BJ (cell line): ENCODE measurements around the gene EHF. TPM values are rescaled to one million over a fixed set of nuclear protein-coding genes. Genes with fewer than 3 reads are reported as not detected.

Source experiments
- CTCF ChIA-PET: fragments of 350-600 bp; formaldehyde crosslinking; extraction: SDS; loops from one replicate; lab custom pipeline; 2021; ENCODE audit warnings: antibody characterized with exemption, inconsistent platforms; lab: Yijun Ruan, JAX
- POLR2A ChIA-PET: fragments of 300-600 bp; sonication (Branson Sonifier 250); formaldehyde crosslinking; extraction: SDS; loops from one replicate; lab custom pipeline; 2021; ENCODE audit warnings: antibody characterized with exemption; lab: Charles Lee
- DNase-seq: peaks from one replicate; pipeline ENCODE4 v3.0.0-alpha.2; 2011; ENCODE audit warnings: low read depth
- H3K27me3 ChIP-seq: 2 replicates; pipeline ENCODE4 v1.6.0; 2011; ENCODE audit warnings: low read length; ENCODE audit not compliant: control insufficient read depth, insufficient read depth
- H3K36me3 ChIP-seq: 2 replicates; pipeline ENCODE4 v1.5.1; 2011; ENCODE audit warnings: low read length; ENCODE audit not compliant: control insufficient read depth, insufficient read depth
- H3K4me3 ChIP-seq: 2 replicates; pipeline ENCODE4 v1.5.1; 2011; ENCODE audit warnings: low read depth, mild to moderate bottlenecking, control low read depth, low read length
- CTCF ChIP-seq: IDR thresholded peaks from 2 replicates; pipeline ENCODE4 v1.5.1; 2011; ENCODE audit warnings: low read depth, mild to moderate bottlenecking, control low read depth, inconsistent platforms, low read length, moderate library complexity; ENCODE audit not compliant: insufficient read depth
- polyA plus RNA-seq: library from polyadenylated mRNA; depleted of rRNA; stranded (reverse); fragments of >200 nt; gene quantifications from 2 replicates; pipeline ENCODE4 v1.2.3, GENCODE V29; 2011

EHF gene
- polyA plus RNA-seq, 1 experiment, result not detected

- DNase-seq, result no peak
- ChIA-PET POLR2A (interaction anchor here (0.5 kb wide), 1 partner anchor 13 kb away, joined by 3 read pairs; no protein-coding TSS in a partner anchor), CTCF (no interaction called here)
- TF ChIP-seq CTCF, result no peak
- Histone ChIP-seq H3K4me3 (no peak overlapping the region), H3K27me3 (no peaks in the 10 kb centered on the region), H3K36me3 (no peaks in the 10 kb centered on the region)
Observed at GRCh38 chr11:34631297-34631696, 10.4 kb downstream of the EHF start.

DNA sequence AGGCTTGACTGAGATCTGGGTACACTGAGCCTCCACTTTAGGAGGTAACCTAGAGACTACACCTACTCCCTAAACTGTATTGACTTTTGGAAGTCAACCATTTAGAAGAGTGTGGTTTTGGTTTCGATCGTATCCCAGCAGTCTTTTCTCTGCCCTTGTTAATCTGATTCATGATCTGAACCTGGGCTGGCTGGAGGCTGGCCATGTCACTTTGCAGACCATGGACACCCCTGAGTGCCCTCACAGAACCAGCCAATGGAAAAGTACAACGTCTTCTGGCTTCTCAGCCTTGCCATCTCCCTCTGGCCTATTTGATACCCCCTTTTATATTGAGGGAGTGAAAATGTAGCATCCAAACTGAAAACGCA is 10.8 kb downstream of the EHF start:
- TF ChIP-seq CTCF, result no peak
- no peaks in the 10 kb centered on the region for H3K27me3 ChIP-seq
- CTCF ChIA-PET, result no interaction called here
- POLR2A ChIA-PET, result interaction anchor here (0.5 kb wide), 1 partner anchor 13 kb away, joined by 3 read pairs; no protein-coding TSS in a partner anchor
- H3K4me3 ChIP-seq, result no peak overlapping the region
- DNase-seq, result no peak
- H3K36me3 ChIP-seq, result no peaks in the 10 kb centered on the region

DNA sequence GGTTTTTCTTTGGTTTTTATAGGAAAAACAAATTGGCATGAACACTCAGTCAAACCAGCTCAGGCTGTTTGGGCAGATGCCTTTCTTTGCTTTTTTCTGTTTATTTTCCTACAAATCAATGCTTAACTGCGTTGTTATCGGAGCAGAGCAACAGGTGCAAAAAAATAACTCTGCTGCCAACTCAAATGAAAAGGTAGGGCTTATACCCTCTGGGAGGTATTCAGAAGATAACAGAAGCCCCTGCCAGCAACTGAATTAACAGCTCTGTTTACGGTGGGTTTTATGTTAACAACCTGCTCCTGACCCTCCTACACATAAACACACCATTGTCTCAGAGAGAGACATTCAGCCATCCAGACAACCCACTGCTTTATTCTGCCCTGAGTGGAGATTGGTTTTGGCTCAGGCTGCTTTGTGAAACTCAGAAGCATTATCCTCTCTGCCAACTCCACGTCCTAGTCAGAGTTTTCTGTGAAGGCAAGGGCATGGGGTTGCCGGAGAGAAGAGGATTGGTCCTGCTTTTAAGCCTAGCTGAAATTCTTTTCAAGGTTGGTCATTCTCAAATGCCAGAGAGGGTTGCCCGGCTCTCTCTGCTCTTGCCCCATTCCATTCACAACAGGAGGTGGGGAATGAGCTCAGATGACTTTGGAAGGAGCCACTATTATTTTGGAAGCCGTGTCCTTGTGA is 11.4 kb downstream of the EHF start:
- Histone ChIP-seq H3K4me3 (no peak overlapping the region), H3K36me3 (no peaks in the 10 kb centered on the region), H3K27me3 (no peaks in the 10 kb centered on the region)
- no peak for TF ChIP-seq CTCF
- ChIA-PET POLR2A (no interaction called here), CTCF (interaction anchor here (0.5 kb wide), 1 partner anchor 47 kb away, joined by 3 read pairs; no protein-coding TSS in a partner anchor)
- DNase-seq, result no peak

DNA sequence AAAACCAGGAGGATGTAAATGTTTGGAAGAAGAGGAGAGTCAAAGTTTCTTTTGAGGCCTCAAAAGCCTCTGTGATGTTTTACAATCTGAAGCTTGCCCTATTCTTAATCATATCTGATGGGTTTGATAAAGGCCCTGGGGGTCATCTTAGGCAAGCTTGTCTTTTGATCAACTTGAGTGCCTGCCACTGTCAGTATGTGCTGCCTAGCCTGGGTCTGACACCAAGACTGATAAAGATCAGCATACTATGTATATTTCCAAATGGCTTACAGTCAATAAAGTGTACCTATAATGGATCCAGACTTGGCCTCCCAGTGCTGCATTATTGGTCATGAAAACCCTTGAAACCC is 12.7 kb downstream of the EHF start:
- ChIA-PET CTCF (interaction anchor here (1.0 to 1.7 kb wide), 2 partner anchors 10 to 20 kb away, joined by 3 read pairs; no protein-coding TSS in a partner anchor), POLR2A (no interaction called here)
- no peak overlapping the region for H3K4me3 ChIP-seq
- DNase-seq, result no peak
- no peak for TF ChIP-seq CTCF
- no peaks in the 10 kb centered on the region for H3K27me3 ChIP-seq
- no peaks in the 10 kb centered on the region for H3K36me3 ChIP-seq

DNA sequence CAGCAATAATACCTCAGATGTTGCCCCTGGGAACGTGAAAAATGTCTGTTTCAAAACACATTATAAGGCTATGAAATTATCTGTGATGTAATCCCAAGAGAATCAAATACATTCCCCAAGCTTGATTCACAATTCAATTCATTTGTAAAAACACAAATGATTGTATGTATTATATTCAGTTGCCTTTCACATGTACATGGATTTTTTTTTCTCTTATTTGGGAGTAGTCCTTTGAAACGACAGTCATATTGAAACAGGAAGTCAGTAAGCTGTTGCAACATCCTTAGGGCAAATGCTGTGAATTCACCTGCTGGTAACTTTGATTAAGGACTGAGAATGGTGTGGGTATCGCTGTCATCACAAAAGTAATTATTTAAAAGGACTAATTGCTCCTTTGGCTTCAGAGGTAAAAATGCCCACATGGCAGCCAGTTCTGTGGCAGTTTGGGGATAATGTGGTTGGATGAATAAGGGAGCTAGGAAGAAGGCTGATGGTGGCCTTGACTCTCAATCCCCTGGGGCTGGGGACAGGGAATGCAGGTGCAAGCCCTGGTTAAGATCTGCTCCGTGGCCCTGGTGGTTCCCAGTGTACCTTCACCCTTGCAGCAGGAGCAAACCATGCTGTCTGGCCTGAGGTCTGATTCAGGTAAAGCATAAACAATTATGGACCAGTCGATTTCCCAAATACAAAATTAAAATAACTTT is 13.2 kb downstream of the EHF start:
- ChIA-PET POLR2A (no interaction called here), CTCF (interaction anchor here (1.0 to 1.7 kb wide), 2 partner anchors 10 to 20 kb away, joined by 3 read pairs; no protein-coding TSS in a partner anchor)
- no peak for DNase-seq
- no peaks in the 10 kb centered on the region for H3K36me3 ChIP-seq
- no peak overlapping the region for H3K4me3 ChIP-seq
- no peak for TF ChIP-seq CTCF
- no peaks in the 10 kb centered on the region for H3K27me3 ChIP-seq
